GM18951 (cell line): ENCODE results near the gene FBXO22.
"Not testable (repeated sequence)": the region's sequence is repeated elsewhere in the genome, so short reads cannot be mapped to it uniquely, and the experiment has no call there.

Experiments
- POLR2A ChIP-seq: IDR thresholded peaks from 4 replicates; pipeline ENCODE4 v1.6.1; 2011; ENCODE audit warnings: mild to moderate bottlenecking; ENCODE audit not compliant: insufficient read length, insufficient read depth; ENCODE audit errors: extremely low read depth
- in situ Hi-C: fragments of 300-500 bp; cut with MboI; formaldehyde crosslinking; loops from one replicate; pipeline ENCODE4 v1.12.0; 2022; ENCODE audit warnings: low sequenced_read_pairs, mixed read lengths, inconsistent platforms; ENCODE audit not compliant: unreplicated experiment

FBXO22 gene

DNA sequence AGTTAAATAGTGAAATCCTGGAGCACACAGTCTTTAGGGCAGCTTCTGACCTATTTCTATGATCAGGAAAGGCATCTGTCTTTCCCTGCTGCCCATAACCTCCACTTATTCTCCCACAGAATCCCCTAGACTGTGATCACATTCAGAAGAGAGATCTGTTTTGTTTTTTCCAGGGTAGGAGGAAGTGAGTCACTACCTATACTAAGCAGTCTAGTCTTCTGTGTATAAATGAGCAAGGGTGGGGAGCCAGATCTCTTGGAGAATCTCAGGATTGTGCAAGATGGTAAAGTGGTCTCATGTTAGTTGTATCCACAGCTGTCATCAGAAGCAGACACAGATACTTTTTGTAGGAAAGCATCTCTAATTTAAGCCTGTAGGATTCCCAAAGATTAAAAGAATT lies 11.8 kb upstream of the FBXO22 start:
- no peak for TF ChIP-seq POLR2A
- in situ Hi-C loops: no loop called here

DNA sequence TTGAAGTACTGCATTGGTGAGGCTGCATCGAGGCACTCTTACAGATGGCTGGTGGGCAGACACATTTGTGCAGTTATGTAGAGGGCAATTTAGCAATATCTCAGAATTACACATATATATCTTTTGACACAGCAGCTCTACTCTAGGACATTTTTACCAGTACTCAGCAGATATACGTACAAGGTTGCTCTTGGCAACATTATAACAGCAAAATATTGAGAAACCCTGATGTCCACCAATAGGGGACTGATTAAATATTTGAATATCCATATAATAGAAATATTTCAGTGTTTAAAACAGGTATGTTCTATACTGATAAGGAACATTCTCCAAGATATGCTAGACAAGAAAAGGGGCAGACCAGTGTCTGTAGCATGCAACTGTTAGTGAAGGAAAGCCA lies 7.9 kb upstream of the FBXO22 start:
- no peak for TF ChIP-seq POLR2A
- in situ Hi-C loops: no loop called here

DNA sequence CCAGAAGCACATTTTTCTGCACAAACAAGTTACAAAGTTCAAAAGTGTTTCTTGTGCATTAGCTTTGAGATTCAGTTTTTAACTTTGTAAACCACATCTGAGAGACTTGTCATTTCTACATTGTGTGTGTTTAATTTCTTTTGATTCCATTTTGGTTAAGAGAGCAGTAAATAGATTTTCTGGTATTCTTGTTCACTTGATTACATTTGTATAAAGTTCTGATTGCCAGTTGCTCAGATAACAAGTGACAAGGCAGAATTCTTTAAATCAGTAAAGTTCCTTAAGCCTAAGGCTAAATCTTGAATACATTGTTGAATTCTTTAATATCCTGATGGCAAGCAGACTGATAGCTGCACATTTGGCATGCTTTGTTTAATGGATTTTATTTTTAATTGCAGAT lies 3.1 kb upstream of the FBXO22 start:
- in situ Hi-C loops: no loop called here
- TF ChIP-seq POLR2A: no peak

DNA sequence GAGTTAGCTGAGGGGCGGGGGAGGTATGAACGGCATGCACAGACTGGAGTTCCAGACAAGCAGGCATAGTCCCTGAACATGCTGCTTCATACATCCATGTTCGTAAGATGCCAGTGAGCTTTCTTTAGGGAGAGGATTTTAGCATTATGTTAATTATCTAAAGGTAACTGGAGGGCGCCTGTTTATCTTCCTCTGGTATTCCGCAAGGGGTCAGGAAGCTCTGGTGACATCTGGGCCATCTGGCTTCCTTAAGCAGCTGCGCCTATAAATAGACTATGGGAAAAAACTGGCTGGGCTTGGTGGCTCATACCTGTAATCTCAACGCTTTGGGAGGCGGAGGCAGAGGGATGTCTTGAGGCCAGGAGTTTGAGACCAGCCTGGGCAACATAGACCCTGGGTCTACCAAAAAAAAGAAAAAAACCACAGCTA lies 1.5 kb upstream of the FBXO22 start:
- no peak for TF ChIP-seq POLR2A
- in situ Hi-C loops: no loop called here

DNA sequence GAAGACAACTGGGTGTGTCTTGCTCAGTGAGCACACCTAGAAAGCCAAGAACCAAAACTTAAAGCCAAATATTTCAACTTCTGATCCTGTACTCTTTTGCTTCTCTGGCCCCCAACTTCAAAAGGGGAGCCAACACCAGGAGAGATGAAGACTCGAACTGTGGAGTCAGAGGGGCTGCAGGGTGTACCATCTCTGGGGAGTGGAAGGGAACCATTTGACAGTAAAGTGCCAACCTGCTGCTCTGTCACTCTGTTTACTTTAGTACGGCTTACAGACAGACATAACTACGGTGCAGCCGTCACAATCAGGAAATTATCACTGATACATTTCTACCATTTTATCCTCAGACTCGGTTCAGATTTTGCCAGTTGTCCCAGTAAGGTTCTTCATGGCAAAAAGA lies 1.6 kb downstream of the FBXO22 start:
- TF ChIP-seq POLR2A: no peak
- in situ Hi-C loops: no loop called here

DNA sequence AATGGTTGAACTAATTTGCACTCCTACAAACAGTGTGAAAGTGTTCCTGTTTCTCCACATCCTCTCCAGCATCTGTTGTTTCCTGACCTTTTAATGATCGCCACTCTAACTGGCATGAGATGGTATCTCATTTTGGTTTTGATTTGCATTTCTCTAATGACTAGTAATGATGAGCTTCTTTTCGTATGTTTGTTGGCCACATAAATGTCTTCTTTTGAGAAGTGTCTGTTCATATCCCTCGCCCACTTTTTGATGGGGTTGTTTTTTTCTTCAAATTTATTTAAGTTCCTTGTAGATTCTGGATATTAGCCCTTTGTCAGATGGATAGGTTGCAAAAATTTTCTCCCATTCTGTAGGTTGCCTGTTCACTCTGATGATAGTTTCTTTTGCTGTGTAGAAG lies 6.7 kb downstream of the FBXO22 start:
- in situ Hi-C loops: not testable (repeated sequence)

DNA sequence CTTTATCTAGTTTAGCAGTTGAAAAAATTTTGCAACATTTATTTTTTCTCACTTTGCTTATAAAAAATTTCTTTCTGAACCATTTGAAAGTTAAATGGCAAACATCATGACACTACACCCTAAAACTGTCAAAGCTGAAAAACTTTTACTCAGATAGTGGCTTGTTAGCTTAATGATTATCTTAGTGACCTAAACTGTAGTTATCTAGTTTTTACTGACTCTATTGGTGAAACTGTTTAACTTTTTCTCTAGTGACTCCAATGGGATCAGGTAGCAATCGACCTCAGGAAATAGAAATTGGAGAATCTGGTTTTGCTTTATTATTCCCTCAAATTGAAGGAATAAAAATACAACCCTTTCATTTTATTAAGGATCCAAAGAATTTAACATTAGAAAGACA lies 13.3 kb downstream of the FBXO22 start:
- in situ Hi-C loops: no loop called here
- TF ChIP-seq POLR2A: no peak

DNA sequence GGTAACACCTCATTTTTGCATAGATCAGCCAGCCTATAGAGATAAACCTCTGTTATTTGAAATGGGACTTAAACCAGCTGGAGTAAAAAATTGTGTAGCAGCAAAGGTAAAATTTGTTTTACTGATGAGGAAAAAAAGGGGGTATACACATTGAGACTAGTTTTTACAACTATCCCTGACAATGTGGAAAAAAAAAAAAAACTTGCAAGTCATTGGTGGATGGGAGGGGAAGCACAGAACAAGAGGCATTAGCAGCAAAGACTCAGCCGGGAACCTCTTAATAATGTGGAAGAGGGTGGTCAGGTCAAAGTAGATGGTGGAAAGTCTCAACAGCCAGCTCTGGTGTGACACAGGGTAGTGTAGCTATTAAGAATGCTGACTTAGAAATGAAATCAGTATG lies 14.5 kb downstream of the FBXO22 start:
- in situ Hi-C loops: no loop called here
- TF ChIP-seq POLR2A: no peak

DNA sequence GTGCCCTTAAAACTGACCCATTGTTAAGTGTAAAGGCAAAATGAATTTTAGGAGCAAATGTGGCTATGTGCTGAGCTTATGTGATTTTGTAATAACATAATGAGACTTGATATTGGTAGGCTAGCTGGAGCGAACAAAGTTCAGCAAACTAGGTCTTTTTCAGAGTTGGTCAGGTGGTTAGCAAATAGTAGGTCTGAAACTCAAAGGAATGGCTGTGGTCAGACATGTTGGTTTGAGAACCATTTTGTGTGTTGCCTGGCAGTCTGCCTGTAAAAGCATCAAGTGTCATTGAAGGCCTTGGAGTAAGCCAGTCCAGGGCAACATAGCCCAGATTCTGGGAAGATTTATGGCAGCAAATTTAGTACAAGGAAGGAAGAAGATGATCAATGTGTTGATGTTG lies 16.4 kb downstream of the FBXO22 start:
- TF ChIP-seq POLR2A: no peak
- in situ Hi-C loops: no loop called here

DNA sequence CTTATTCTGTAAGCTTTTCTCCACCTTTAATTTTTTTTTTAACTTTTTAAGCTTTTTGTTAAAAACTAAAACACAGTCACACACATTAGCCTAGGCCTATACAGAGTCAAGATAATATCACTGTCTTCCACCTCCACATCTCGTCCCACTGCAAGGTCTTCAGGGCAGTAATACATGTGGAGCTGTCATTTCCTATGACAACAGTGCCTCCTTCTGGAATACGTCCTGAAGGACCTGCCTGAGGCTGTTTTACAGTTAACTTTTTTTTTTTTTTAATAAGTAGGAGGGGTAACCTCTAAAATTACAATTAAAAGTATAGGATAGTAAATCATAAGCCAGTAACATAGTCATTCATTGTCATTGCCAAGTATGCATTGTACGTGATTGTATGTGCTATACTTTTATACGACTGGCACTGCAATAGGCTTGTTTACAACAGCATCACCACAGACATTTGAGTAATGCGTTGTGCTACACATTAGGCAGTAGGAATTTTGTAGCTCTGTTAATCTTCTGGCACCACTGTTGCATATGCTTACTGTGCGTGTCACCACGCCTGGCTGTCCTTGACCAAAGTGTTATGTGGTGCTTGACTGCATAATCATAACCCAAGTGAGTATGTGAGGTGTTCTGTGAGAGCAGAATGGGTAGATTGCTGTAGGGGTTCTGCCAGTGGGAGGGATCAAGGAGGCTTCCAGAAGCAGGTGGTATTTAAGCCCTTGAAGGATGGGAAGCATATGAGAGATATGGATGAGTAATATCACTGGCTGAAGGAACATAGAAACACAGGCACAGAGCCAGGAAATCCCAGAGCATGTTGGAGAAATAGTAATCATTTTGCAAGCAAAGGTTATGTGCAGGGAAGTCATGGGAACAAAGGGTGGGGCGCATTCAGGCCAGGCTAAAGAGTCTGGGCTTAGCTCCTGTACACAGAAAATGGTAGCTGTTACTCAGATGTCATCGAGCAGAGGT lies 18.3 kb downstream of the FBXO22 start:
- no peak for TF ChIP-seq POLR2A
- in situ Hi-C loops: no loop called here

DNA sequence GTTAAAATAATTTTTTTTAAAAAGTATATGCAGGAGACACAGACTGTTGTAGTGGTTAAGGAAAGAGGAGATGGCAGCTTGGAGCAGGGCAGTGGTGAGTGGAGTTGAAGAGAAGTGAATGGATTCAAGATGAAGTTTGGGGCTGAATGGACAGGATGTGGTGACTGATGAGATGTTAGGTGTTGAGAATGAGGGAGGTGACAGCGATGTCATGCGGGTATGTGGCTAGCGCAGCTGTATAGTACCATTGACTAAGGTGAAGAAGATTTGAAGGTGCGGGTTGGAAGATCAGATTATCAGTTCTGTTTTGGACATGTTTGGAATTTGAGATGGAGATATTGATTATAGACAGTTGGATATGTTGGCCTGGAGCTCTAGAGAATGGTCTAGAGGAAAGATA lies 20.1 kb downstream of the FBXO22 start:
- in situ Hi-C loops: no loop called here
- no peak for TF ChIP-seq POLR2A

DNA sequence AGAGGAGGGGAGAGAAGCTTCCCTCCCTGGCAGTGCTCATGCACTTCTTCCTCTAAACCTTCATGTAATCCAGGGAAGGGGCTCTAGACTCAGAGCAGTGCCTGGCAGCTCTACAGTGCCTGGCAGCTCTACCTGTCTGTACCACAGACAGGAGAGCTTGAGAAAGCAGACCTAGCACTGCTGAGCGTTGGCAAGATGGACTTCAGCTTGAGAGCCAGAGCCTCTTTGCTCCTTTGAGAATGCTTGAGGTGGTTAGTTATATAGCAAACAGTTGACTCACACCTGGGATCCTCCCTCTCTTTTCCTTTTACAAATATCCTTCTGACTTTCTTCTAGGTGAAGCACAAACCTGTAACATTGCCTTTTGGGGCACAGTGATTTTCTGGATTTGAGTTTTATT lies 20.9 kb downstream of the FBXO22 start:
- in situ Hi-C loops: no loop called here

DNA sequence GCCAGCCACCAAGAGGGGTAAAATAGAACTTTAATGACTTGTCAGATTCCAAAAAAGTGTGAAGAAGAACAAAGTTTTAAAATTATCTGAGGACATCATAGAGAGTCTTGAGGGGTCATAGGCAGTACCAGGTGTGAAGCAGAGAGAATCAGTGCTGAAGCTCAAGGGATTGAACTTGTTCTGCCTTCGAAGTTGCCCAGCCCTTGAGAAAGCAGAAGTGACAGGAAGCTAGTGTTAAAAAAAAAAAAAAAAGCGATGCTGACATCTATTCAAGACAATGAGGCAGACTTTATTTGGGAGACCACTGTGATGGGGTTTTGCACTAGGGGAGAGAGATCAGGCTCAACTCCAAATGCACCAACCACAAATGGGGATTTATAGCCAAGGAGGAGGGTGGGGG lies 21.8 kb downstream of the FBXO22 start:
- TF ChIP-seq POLR2A: no peak
- in situ Hi-C loops: no loop called here

More for the DNA sequence above, 20.9 kb downstream of the FBXO22 start:
- no peak for TF ChIP-seq POLR2A

DNA sequence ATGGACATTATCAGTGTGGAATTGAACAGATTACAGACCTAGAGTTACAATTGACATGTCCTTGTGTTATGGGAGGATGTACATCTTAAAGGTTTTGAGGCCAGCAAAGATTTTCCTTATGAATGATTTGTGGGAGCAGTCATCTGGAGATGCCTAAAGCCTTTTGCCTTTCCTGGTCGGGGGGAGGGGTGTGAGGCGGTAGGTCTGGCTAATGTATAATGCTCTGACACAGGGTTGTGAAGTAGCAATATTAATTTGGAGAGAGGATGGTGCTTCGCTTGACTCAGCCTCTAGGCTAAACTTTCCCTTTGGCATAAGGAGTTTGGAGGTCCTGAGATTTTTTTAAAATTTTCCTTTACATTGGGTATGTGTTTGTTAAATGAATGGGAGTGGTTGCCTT lies 23.3 kb downstream of the FBXO22 start:
- TF ChIP-seq POLR2A: no peak
- in situ Hi-C loops: no loop called here
